CD14-positive monocyte (primary cell): ENCODE measurements around the gene EPS8L3. TPM values are rescaled to one million over a fixed set of nuclear protein-coding genes. Genes with fewer than 3 reads are reported as not detected.

Experiments
- DNase-seq, 3 donors: peaks; one replicate each; pipeline ENCODE4 v3.0.0-alpha.2; 2011 to 2022
- H2AFZ ChIP-seq: 2 replicates; pipeline ENCODE4 v1.6.0; 2012; ENCODE audit warnings: mild to moderate bottlenecking, low read depth, low read length, inconsistent platforms; ENCODE audit not compliant: insufficient read depth, poor library complexity, severe bottlenecking
- H3K27ac ChIP-seq, 2 donors: 1 replicate in 1 of 2; 2 replicates in 1 of 2; pipeline ENCODE4 v1.5.1; 2012 to 2013; ENCODE audit warnings: low read length in 2 of 2, control low read depth in 1 of 2, inconsistent platforms in 1 of 2, low read depth in 1 of 2, mild to moderate bottlenecking in 1 of 2
- H3K27me3 ChIP-seq, 2 donors: one replicate each; pipeline versions ENCODE4 v1.6.0 to v1.6.1; 2011 to 2013; ENCODE audit warnings: low read length in 2 of 2; ENCODE audit not compliant: control insufficient read depth in 2 of 2, insufficient read depth in 2 of 2
- H3K36me3 ChIP-seq, 2 donors: replicated peaks in 1 of 2; 1 replicate in 1 of 2; 2 replicates in 1 of 2; pipeline versions ENCODE4 v1.5.1 to v1.6.1; 2012 to 2013; ENCODE audit warnings: low read length in 2 of 2, control low read depth in 1 of 2, inconsistent platforms in 1 of 2, mild to moderate bottlenecking in 1 of 2; ENCODE audit not compliant: insufficient read depth in 2 of 2, control insufficient read depth in 1 of 2
- H3K4me1 ChIP-seq, 2 donors: 1 replicate in 1 of 2; 2 replicates in 1 of 2; pipeline versions ENCODE4 v1.5.1 to v1.6.1; 2012 to 2013; ENCODE audit warnings: low read length in 2 of 2, control low read depth in 1 of 2, inconsistent platforms in 1 of 2, mild to moderate bottlenecking in 1 of 2, moderate library complexity in 1 of 2; ENCODE audit not compliant: insufficient read depth in 2 of 2, control insufficient read depth in 1 of 2
- H3K4me2 ChIP-seq: replicated peaks from 2 replicates; pipeline ENCODE3; 2012; ENCODE audit warnings: low read length, moderate library complexity, mild to moderate bottlenecking; ENCODE audit not compliant: poor library complexity, severe bottlenecking; ENCODE audit errors: extremely low read depth
- H3K4me3 ChIP-seq, 3 experiments: fragments of 200-600 bp in 1 of 3; sonication (generic) in 1 of 3; replicated peaks in 1 of 3; 1 replicate in 2 of 3; 2 replicates in 1 of 3; pipeline ENCODE4 v1.5.1; 2011 to 2013; ENCODE audit warnings: low read length in 3 of 3, mild to moderate bottlenecking in 3 of 3, control low read depth in 2 of 3, low read depth in 2 of 3, inconsistent platforms in 1 of 3, moderate library complexity in 1 of 3
- H3K79me2 ChIP-seq: 2 replicates; pipeline ENCODE4 v1.6.0; 2012; ENCODE audit warnings: mild to moderate bottlenecking, control low read depth, inconsistent platforms, low read length, moderate library complexity; ENCODE audit not compliant: insufficient read depth
- H3K9ac ChIP-seq: 2 replicates; pipeline ENCODE4 v1.6.0; 2017; ENCODE audit warnings: low read length, mild to moderate bottlenecking; ENCODE audit not compliant: insufficient read depth, poor library complexity, severe bottlenecking
- H3K9me3 ChIP-seq, 2 donors: replicated peaks in 1 of 2; 1 replicate in 1 of 2; 2 replicates in 1 of 2; pipeline versions ENCODE4 v1.5.1 to v1.6.1; 2012 to 2013; ENCODE audit warnings: low read length in 2 of 2, control low read depth in 1 of 2; ENCODE audit not compliant: control insufficient read depth in 1 of 2, insufficient read depth in 1 of 2
- H4K20me1 ChIP-seq: 2 replicates; pipeline ENCODE4 v1.6.0; 2012; ENCODE audit warnings: mild to moderate bottlenecking, low read length, control low read depth, moderate library complexity; ENCODE audit not compliant: insufficient read depth
- H3K27ac Mint-ChIP-seq, 7 donors: one replicate each; pipeline ENCODE4 v1.8.0; 2020; ENCODE audit warnings: mild to moderate bottlenecking in 7 of 7, mixed read lengths in 7 of 7, moderate library complexity in 6 of 7, inconsistent platforms in 2 of 7
- H3K27me3 Mint-ChIP-seq, 3 donors: one replicate each; pipeline ENCODE4 v1.8.0; 2021 to 2022; ENCODE audit warnings: low read depth in 3 of 3, mild to moderate bottlenecking in 3 of 3, mixed read lengths in 3 of 3, moderate library complexity in 3 of 3, inconsistent platforms in 1 of 3
- H3K36me3 Mint-ChIP-seq, 2 donors: one replicate each; pipeline ENCODE4 v1.8.0; 2020; ENCODE audit warnings: mixed read lengths in 2 of 2, inconsistent platforms in 1 of 2, mild to moderate bottlenecking in 1 of 2
- H3K4me1 Mint-ChIP-seq: one replicate; pipeline ENCODE4 v1.8.0; 2020; ENCODE audit warnings: mild to moderate bottlenecking, mixed read lengths
- H3K4me3 Mint-ChIP-seq, 2 donors: one replicate each; pipeline ENCODE4 v1.8.0; 2020; ENCODE audit warnings: mild to moderate bottlenecking in 2 of 2, mixed read lengths in 2 of 2, moderate library complexity in 1 of 2
- H3K9me3 Mint-ChIP-seq, 7 donors: one replicate each; pipeline ENCODE4 v1.8.0; 2020 to 2022; ENCODE audit warnings: mixed read lengths in 7 of 7, mild to moderate bottlenecking in 6 of 7, moderate library complexity in 6 of 7, inconsistent platforms in 2 of 7
- CTCF ChIP-seq: fragments of 200-600 bp; IDR thresholded peaks from one replicate; pipeline ENCODE4 v1.8.0; 2022; ENCODE audit warnings: antibody characterized with exemption, mild to moderate bottlenecking
- WGBS: methylation state at CpG from one replicate; pipeline ENCODE4 v1.1.5; 2013; ENCODE audit warnings: missing lambda C conversion rate; ENCODE audit not compliant: insufficient coverage; 5-methylcytosine and 5-hydroxymethylcytosine counted together
- intact Hi-C, 2 donors: fragments of 100-400 bp; cut with micrococcal nuclease; formaldehyde crosslinking; loops; one replicate each; pipeline versions ENCODE4 v1.15.0 to v1.15.1; 2023
- polyA plus RNA-seq, 3 donors: library from polyadenylated mRNA; depleted of rRNA in 1 of 3; unstranded in 2 of 3; stranded (reverse) in 1 of 3; fragments of 300-500 nt in 2 of 3; fragments of >200 nt in 1 of 3; fragmentation: Illumina TruSeq in 2 of 3; gene quantifications; 1 replicate in 2 of 3; 2 replicates in 1 of 3; pipeline ENCODE4 v1.2.3, GENCODE V29; 2012 to 2021

Gene EPS8L3
- polyA plus RNA-seq, 3 donors: not detected

- no peak overlapping the region for H3K4me3 ChIP-seq
- H3K4me1 Mint-ChIP-seq: peaks cover 7% of the 10 kb centered on the region
- no peak overlapping the region for H3K27ac Mint-ChIP-seq
- H3K9me3 Mint-ChIP-seq: peaks cover 0 to 2% (median 0%) of the 10 kb centered on the region in 7 donors
- no peaks in the 10 kb centered on the region for H3K36me3 ChIP-seq
- no peak overlapping the region for H3K4me2 ChIP-seq
- H3K79me2 ChIP-seq: no peaks in the 10 kb centered on the region
- H3K4me1 ChIP-seq: no peaks in the 10 kb centered on the region
- no peaks in the 10 kb centered on the region for H4K20me1 ChIP-seq
- no peaks in the 10 kb centered on the region for H3K27me3 ChIP-seq
- WGBS: 89% methylated on average over 2 of the region's 2 CpGs
- H3K36me3 Mint-ChIP-seq: no peaks in the 10 kb centered on the region
- H3K9ac ChIP-seq: no peak overlapping the region
- TF ChIP-seq CTCF: no peak
- H3K9me3 ChIP-seq: no peaks in the 10 kb centered on the region
- DNase-seq: no peak
- intact Hi-C loops: no loop called here
- H2AFZ ChIP-seq: no peak overlapping the region
- H3K27ac ChIP-seq: no peak overlapping the region
- H3K4me3 Mint-ChIP-seq: no peak overlapping the region
- peaks cover 0 to 3% (median 2%) of the 10 kb centered on the region in 3 donors for H3K27me3 Mint-ChIP-seq
Measured at GRCh38 chr1:109718495-109718894, 45.2 kb downstream of the EPS8L3 start.

- TF ChIP-seq CTCF: no peak
- no peak overlapping the region for H3K9ac ChIP-seq
- intact Hi-C loops: no loop called here
- no peaks in the 10 kb centered on the region for H3K79me2 ChIP-seq
- no peak overlapping the region for H3K27ac ChIP-seq
- no peaks in the 10 kb centered on the region for H4K20me1 ChIP-seq
- H3K4me1 ChIP-seq: no peaks in the 10 kb centered on the region
- no peaks in the 10 kb centered on the region for H3K36me3 ChIP-seq
- no peak overlapping the region for H3K4me3 Mint-ChIP-seq
- H3K27me3 ChIP-seq: no peaks in the 10 kb centered on the region
- H3K9me3 ChIP-seq: no peaks in the 10 kb centered on the region
- no peak for DNase-seq
- H3K27me3 Mint-ChIP-seq: peaks cover 0 to 4% (median 0%) of the 10 kb centered on the region in 3 donors
- H3K4me1 Mint-ChIP-seq: peaks cover 7% of the 10 kb centered on the region
- no peaks in the 10 kb centered on the region for H3K36me3 Mint-ChIP-seq
- H2AFZ ChIP-seq: no peak overlapping the region
- no peak overlapping the region for H3K4me3 ChIP-seq
- H3K27ac Mint-ChIP-seq: no peak overlapping the region
- peaks cover 0 to 2% (median 0%) of the 10 kb centered on the region in 7 donors for H3K9me3 Mint-ChIP-seq
- WGBS: 100% methylated on average over 2 of the region's 5 CpGs
- no peak overlapping the region for H3K4me2 ChIP-seq
Measured at GRCh38 chr1:109717729-109718128, 46.0 kb downstream of the EPS8L3 start.
